NOMO-1 treated with DMSO at 0.1 percent for 48 hours (cell line): ENCODE measurements around the gene DNAJB8.

Source experiments
- DNase-seq: peaks from one replicate; lab custom pipeline; 2025; ENCODE audit not compliant: unreplicated experiment; lab: John Stamatoyannopoulos, UW

The DNAJB8 gene

DNA sequence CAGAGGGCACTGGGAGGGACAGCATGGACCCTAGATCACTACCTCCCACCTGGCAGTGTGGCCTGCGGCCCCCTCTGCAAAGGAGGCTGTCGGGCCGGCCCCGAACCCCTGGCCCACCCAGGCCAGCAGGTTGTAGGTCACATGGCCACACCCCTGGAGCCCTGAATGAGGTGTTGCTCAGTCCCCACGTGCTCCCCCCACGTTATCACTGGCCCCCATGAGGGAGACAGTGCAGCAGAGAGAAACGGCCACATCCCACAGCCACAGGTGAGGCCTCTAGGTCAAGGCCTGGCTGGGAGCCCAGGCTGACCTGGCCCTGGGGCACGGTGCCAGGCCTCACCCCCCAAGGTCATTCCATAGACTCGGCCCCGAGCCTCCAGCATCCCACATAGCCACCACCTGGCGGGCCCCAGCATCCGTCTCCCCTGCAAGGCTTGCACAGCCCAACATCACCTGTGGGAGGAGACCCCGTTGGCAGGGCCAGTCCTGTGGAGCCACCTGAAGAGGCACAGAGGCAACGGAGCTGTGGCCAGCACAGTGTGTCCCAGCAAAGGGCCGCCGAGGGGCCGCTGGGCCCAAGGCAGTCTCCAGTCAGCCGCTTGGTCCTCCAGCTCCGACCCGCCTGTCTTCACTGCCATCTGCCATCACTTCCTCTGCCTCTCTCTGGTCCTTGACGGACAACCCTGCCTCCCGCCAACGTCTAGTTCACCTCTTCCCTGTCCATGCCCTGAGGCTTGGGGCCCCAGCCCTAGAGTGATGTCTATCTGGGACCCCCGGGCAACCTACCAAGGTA, 53.1 kb downstream of the DNAJB8 start:
- no peak for DNase-seq

- DNase-seq: no peak
These were observed 53.7 kb downstream of the DNAJB8 start for GRCh38 chr3:128413003-128413370.
